Measurements from ENCODE around the gene AKAP1.

AKAP1 gene

GRCh38 chr17:57168695-57169094 is 83.6 kb downstream of the AKAP1 start:
- DNase-seq = no peak

GRCh38 chr17:57170866-57171265 is 85.8 kb downstream of the AKAP1 start:
- no peak for DNase-seq

Data from fibroblast of skin of abdomen (primary cell).